Activated CD4-positive, alpha-beta T cell treated with anti-CD3 and anti-CD28 coated beads, Interleukin-2, Interleukin-6, amounts not matched to agents 100 ng/mL and 50 ng/mL, durations not matched to agents 16 hours and 8 hours (primary cell): Measurements from ENCODE around the gene CBFA2T3.

Source experiments
- DNase-seq: peaks from one replicate; pipeline ENCODE4 v3.0.0-alpha.2; 2020

The CBFA2T3 gene

DNA sequence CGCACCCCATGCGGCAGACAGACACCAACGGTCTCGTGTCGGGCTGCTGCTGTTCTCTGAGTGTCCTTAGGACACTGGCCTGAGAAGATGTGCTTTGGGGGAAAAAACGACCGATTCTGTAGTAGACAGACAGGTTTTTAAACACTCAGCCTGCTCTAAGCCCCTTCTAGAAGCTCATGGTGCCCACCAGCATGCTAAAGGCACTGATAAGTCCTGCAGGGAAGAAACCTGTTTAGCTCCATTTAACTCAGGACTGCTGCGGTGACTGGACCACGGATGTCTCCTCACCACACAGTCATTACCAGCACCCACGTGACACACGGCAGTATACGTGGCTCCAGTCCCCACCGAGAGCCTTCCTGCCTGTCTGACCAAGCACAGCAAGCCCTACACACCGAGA lies 146.2 kb downstream of the CBFA2T3 start:
- no peak for DNase-seq

DNA sequence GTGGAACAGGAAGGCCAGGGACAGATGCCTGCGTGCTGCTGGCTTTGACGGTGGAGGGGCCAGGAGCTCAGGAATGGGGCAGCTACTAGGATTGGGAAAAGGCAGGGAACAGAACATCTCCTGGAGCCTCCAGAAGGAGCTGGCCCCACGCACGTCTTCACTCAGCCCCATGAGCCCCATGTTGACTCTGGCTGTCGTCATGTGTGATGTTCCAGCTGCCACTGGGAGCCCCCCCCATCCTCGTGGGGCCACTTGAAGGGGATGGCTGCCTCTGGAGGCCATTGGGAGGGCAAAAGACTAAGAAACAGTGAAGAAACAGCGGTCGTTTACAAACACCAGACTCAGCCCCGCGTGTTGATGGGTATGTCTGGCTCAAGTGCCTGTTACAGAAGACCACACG lies 146.7 kb downstream of the CBFA2T3 start:
- no peak for DNase-seq

DNA sequence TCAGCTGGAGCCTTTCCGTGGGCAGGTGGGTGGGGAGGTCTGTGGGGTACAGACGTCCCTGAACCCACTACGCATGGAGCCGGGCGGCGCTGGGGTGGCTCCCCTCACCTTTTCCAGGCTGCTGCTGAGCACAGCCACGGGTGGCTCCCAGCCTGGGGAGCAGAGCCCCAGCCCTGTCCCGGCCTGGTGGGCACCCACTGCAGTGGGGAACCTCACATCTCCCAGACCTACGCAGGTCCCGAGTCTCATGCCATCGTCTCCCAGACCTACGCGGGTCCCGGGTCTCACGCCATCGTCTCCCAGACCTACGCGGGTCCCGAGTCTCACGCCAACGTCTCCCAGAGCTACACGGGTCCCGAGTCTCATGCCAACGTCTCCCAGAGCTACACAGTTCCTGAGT lies 148.3 kb downstream of the CBFA2T3 start:
- DNase-seq, result no peak

DNA sequence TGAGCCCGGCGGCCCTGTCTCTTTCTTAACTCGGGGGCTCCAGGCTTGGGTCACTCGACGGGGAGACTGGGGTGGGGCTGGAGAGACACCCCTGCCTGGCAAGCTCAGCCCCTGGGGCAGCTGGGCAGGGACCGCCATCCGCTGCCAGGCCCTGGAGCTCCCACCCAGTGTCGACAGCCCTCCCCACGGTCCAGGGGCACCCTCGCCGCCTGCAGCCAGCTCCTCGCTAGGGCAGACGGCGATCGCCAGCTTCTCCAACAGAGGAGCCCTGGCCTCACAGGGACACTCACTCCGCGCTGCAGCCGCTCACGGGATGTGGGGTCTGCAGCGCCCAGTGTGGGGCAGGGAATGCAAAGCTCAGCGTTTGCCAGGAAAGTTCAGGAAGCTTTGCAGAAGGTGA lies 149.3 kb downstream of the CBFA2T3 start:
- DNase-seq, result no peak

DNA sequence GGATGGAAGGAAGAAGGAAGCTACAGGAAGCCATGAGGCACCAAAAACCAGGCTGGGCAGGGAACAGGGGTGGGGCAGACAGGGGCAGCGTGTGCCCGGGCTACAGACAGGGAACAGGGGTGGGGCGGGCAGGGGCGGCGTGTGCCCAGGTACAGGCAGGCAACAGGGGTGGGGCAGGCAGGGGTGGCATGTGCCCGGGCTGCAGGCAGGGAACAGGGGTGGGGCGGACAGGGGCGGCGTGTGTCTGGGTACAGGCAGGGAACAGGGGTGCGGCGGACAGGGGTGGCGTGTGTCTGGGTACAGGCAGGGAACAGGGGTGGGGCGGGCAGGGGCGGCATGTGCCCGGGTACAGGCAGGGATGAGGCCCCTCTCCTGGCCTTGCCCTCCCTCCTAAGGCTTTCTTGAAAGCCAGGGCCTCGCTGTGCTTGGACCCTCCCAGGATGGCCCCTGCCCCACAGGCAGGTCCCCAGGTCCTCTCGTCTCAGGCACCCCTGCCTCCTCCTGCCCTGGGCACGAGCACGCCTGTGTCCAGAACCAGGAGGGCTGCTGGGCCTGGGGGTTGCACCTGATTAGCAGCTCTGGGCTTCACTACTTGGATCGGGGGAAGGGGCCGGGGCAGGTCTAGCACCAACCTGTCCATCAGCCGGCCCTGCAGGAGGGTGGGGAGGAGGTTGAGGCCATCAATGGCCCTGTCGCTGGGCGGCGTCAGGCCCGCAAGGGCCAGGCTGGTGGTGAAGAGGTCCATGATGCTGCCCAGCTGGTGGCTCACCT lies 150.8 kb downstream of the CBFA2T3 start:
- DNase-seq, result no peak

DNA sequence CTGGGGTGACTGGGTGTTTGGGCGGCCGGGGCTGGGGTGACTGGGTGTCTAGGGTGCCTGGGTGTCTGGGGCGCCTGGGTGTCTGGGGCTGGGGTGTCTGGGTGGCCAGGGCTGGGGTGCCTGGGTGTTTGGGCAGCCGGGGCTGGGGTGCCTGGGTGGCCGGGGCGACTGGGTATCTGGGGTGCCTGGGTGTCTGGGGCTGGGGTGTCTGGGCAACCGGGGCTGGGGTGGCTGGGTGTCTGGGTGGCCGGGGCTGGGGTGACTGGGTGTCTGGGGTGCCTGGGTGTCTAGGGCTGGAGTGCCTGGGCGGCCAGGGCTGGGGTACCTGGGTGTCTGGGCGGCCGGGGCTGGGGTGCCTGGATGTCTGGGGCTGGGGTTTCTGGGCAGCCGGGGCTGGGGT lies 151.9 kb downstream of the CBFA2T3 start:
- no peak for DNase-seq
